T1000 (cell line): ENCODE measurements around the gene MAPK8.
A peak's percentile ranks its signal among the peaks of the same experiment; 100 is the strongest.
"Not testable (repeated sequence)": the region's sequence is repeated elsewhere in the genome, so short reads cannot be mapped to it uniquely, and the experiment has no call there.

Experiments
- DNase-seq: peaks from one replicate; lab custom pipeline; 2025; ENCODE audit warnings: mixed read lengths; lab: John Stamatoyannopoulos, UW

MAPK8 gene

GRCh38 chr10:48306265-48306869, at the start of gene MAPK8:
MAPK8 (plus strand) TSS chr10:48306677; CDS start chr10:48401661, 94,984 bp downstream.
- DNase-seq, result peak; percentile 86

- no peak for DNase-seq
Observed at GRCh38 chr10:48257407-48257961, 49.0 kb upstream of the MAPK8 start.

DNA sequence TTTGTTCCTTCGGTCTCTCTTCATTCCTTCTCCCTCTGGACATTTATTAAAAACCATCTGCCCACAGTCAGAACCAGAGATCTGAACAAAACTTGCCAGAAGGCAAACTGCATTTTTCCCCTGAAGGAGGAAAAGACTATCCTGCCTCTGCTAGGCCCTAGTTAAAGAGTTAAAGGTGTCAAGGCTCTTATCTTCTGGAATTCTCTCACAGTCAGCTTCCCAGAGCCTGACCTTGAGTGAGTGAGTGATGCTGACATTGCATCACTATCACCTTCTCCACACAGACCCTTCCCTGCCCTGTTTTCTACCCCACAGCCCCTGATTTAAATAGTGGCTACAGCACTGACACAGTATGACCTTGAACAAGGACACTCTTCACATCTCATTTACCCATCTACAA, 48.4 kb upstream of the MAPK8 start:
- no peak for DNase-seq

DNA sequence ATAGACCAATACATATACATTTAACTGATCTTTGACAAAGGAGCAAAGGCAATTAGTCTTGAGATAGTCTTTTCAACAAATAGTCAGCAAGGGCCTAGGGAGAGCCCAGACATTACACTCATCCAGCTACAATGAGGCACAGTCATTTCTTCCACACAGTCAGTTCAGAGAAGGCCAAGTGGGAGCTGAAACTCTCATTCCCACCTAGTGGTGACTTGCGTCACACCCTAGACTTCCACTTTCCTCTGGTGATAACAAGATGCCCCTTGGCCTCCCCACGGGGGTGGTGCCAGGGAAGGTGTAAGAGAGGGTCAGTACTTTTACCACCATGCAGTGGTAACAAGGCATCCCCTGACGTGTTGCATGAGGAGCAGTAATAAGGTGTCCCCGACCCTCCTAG, 39.9 kb upstream of the MAPK8 start:
- no peak for DNase-seq

- no peak for DNase-seq
Observed at GRCh38 chr10:48271047-48271730, 35.3 kb upstream of the MAPK8 start.

- DNase-seq, result no peak
Observed at GRCh38 chr10:48272682-48273081, 33.8 kb upstream of the MAPK8 start.

- DNase-seq, result no peak
Observed at GRCh38 chr10:48273741-48274140, 32.7 kb upstream of the MAPK8 start.

GRCh38 chr10:48274636-48275035, 31.8 kb upstream of the MAPK8 start, which contains the start of gene FRMPD2:
FRMPD2 (minus strand) TSS chr10:48274696; CDS start chr10:48274567, 129 bp downstream.
- no peak for DNase-seq

DNA sequence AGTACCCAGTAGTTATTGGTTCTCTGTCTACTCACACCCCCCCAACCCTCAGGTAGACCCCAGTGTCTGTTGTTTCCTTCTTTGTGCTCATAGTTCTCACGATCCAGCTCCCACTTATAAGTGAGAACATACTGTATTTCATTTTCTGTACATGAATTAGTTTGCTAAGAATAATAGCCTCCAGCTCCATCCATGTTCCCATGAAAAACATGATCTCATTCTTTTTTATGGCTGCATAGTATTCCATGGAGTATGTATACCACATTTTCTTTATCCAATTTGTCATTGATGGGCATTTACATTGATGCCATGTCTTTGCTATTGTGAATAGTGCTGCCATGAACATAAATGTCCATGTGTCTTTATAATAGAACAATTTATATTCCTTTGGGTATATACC, 29.4 kb upstream of the MAPK8 start:
- no peak for DNase-seq

- no peak for DNase-seq
Observed at GRCh38 chr10:48279081-48279751, 27.3 kb upstream of the MAPK8 start.

DNA sequence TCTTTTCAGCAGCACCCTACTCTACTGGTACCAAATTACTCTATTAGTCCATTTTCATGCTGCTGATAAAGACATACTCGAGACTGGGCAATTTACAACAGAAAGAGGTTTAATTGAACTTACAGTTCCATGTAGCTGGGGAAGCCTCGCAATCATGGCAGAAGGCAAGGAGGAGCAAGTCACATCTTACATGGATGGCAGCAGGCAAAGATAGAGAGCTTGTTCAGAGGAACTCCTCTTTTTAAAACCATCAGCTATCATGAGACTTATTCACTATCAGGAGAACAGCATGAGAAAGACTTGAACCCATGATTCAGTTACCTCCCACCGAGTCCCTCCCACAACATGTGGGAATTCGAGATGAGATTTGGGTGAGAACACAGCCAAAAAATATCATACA, 24.8 kb upstream of the MAPK8 start:
- DNase-seq, result not testable (repeated sequence)

DNA sequence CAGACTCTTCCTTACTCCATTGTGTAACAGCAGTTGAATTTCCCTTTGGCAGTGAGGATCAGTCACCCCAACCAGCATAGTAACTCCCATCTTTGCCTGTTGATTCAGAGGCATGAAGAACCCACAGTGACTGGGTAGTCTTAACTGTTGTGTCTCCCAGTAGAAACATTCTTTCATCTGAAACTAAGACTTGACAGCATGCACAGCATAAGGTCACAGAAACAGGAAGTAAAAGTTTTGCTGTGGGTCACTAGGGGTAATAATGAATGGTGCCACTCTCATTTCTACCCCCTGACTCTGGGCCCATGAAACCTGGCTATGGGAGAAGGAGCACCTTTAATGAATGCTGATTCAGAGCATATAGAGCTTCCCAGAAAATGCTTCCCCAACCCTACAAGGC, 23.6 kb upstream of the MAPK8 start:
- no peak for DNase-seq

GRCh38 chr10:48284002-48284546, 22.4 kb upstream of the MAPK8 start:
- no peak for DNase-seq

DNA sequence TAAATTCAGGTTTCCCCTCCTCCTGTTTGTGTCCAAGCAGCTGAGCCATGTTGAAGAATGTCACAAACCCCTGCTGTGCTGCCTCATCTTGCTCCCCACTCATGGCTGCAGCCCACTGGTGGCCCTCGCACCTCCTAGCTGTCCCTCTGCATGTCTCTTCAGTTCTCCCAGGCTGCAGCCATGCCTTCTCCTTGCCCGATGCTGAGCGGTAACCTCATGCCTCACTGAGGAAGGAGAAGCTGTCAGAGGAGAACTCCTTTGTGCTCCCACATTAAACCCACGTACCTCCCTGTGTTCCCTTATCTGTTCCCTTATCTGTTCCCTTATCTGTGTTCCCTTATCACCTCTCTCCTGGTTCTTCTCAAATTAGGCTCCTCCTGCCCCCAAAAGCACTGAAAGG, 21.7 kb upstream of the MAPK8 start:
- DNase-seq, result no peak

- DNase-seq, result no peak
Observed at GRCh38 chr10:48285710-48286109, 20.8 kb upstream of the MAPK8 start.

GRCh38 chr10:48286356-48286755, 20.1 kb upstream of the MAPK8 start:
- no peak for DNase-seq

- no peak for DNase-seq
Observed at GRCh38 chr10:48287417-48288391, 18.8 kb upstream of the MAPK8 start.

- DNase-seq, result no peak
Observed at GRCh38 chr10:48288661-48289060, 17.8 kb upstream of the MAPK8 start.

- DNase-seq, result no peak
Observed at GRCh38 chr10:48289501-48290238, 16.8 kb upstream of the MAPK8 start.

DNA sequence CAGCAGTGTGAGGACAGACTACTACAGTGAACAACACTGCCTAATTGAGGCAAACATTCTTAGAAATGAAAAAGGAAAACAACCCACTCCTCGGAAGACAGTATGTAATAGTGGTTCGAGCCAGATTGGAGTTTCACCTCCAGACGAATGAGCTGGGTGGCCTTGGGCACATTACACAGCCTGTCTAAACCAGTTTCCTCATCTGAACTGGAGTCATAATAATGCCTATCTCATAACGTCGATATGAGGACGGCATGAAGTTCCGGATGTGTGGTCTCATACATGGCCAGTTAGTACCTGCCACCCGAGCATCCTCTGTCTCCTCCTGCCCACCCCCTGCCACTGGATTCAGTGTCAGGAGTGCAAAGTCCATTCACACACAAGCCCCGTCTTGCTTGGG, 16.2 kb upstream of the MAPK8 start:
- DNase-seq, result no peak

DNA sequence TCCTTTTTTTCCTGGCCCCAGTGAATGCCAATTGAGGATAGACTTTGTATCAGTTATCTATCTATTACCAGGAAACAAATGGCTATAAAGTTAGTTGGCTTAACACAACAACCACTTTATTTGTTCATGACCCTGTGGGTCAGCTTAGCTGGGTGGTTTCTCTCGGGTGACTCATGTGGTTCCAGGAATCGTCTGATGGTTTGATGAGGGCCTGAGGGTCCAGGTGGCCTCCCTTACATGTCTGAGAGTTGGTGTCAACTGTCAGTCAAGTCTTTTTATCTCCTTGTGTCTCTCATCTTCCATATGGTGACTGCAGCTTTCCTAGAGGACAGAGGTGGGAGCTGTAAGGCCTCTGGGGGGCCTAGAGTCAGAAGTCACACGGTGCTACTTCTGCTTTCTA, 15.3 kb upstream of the MAPK8 start:
- DNase-seq, result no peak
